ENCODE results near the gene KHDC3L. TPM values are rescaled to one million over a fixed set of nuclear protein-coding genes. Genes with fewer than 3 reads are reported as not detected.

The KHDC3L gene, protein sequence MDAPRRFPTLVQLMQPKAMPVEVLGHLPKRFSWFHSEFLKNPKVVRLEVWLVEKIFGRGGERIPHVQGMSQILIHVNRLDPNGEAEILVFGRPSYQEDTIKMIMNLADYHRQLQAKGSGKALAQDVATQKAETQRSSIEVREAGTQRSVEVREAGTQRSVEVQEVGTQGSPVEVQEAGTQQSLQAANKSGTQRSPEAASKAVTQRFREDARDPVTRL
- polyA plus RNA-seq (not detected in 3 replicates), polyA minus RNA-seq (not detected in 3 replicates)
- polyA plus RNA-seq (2011; ENCODE audit: low read depth) = not detected
- not detected in 2 replicates for polyA plus RNA-seq (2011; cell fraction: cytosol; rRNA removed)
- polyA plus RNA-seq (2011; cell fraction: nucleus; rRNA removed) = not detected in 2 replicates
- not detected in 2 replicates for polyA plus RNA-seq (2012; ENCODE audit: low replicate concordance)
- polyA minus RNA-seq (2011; cell fraction: cytosol; rRNA and poly(A)+ RNA removed) = not detected
- not detected in 2 replicates for polyA minus RNA-seq (2011; cell fraction: nucleus; rRNA and poly(A)+ RNA removed)

DNA sequence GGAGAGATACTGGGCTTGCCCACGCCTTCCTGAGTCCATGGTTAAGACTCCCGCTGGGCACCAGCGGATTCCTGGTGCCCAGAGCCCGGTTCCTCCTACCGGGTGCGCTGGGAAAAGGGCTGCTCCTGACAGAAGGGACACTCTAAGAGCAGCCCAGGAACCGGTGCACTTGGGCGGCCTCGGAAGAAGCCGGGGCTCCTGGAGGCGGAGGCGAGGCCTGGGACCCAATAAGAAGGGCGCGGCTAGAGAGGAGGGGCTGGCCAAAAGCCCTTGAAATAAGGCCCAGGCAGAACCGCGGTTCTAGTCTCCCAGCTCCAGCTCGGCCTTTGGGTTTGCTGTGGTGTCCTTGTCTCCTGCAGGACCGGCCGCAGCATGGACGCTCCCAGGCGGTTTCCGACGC is at the start of gene KHDC3L:
TSS of gene KHDC3L (plus strand) at position 301 of the 400 bp plus-strand sequence. CDS start at position 373, 72 bp downstream.
- Histone ChIP-seq H3K36me3 (ENCODE audit: control insufficient read depth in 2 of 2, extremely low read depth in 1 of 2, insufficient read depth in 2 of 2, low read length in 2 of 2) (no peaks in the 10 kb centered on the region), H2AFZ (ENCODE audit: control insufficient read depth, low read length) (no peak within 1 kb of the TSS), H3K4me2 (ENCODE audit: control insufficient read depth, extremely low read depth, insufficient read depth, low read depth, low read length) (no peak within 1 kb of the TSS), H3K4me3 (ENCODE audit: control insufficient read depth in 2 of 3, extremely low read depth in 1 of 3, insufficient read depth in 2 of 3, low read depth in 1 of 3, low read length in 3 of 3) (no peak within 1 kb of the TSS), H3K9ac (ENCODE audit: control insufficient read depth, extremely low read depth, insufficient read depth, low read length) (no peak within 1 kb of the TSS), H3K79me2 (ENCODE audit: control insufficient read depth, insufficient read depth, low read length) (no peaks in the 10 kb centered on the region), H3K27ac (ENCODE audit: control insufficient read depth, insufficient read depth, low read length) (no peak within 1 kb of the TSS), H3K9me1 (ENCODE audit: control insufficient read depth, extremely low read depth, insufficient read depth, low read length) (no peaks in the 10 kb centered on the region), H3K4me1 (ENCODE audit: control insufficient read depth, extremely low read depth, insufficient read depth, low read length) (no peaks in the 10 kb centered on the region), H3K27me3 (ENCODE audit: control insufficient read depth, extremely low read depth, insufficient read depth, low read length) (no peaks in the 10 kb centered on the region), H4K20me1 (ENCODE audit: control insufficient read depth, extremely low read depth, insufficient read depth, low read length) (no peaks in the 10 kb centered on the region), H3K9me3 (ENCODE audit: control insufficient read depth, low read depth, low read length) (no peaks in the 10 kb centered on the region)
- FAIRE-seq (no peak), DNase-seq (ENCODE audit: low read depth, low spot score) (no peak)
- TF ChIP-seq, protein P1, sequence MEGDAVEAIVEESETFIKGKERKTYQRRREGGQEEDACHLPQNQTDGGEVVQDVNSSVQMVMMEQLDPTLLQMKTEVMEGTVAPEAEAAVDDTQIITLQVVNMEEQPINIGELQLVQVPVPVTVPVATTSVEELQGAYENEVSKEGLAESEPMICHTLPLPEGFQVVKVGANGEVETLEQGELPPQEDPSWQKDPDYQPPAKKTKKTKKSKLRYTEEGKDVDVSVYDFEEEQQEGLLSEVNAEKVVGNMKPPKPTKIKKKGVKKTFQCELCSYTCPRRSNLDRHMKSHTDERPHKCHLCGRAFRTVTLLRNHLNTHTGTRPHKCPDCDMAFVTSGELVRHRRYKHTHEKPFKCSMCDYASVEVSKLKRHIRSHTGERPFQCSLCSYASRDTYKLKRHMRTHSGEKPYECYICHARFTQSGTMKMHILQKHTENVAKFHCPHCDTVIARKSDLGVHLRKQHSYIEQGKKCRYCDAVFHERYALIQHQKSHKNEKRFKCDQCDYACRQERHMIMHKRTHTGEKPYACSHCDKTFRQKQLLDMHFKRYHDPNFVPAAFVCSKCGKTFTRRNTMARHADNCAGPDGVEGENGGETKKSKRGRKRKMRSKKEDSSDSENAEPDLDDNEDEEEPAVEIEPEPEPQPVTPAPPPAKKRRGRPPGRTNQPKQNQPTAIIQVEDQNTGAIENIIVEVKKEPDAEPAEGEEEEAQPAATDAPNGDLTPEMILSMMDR (optimal IDR thresholded peaks at IDR 0.05 in 1 of 3, IDR thresholded peaks at IDR 0.05 in 1 of 3, conservative IDR thresholded peaks at IDR 0.05 in 1 of 3; ENCODE audit: extremely low read depth in 1 of 3, insufficient read depth in 2 of 3, low read length in 3 of 3) = no peak
- TF ChIP-seq EZH2 (IDR thresholded peaks at IDR 0.05; ENCODE audit: low read length) = no peak
- dilution Hi-C loops (cut with MboI; ENCODE audit: extremely low pct_ligation_motif_present, low sequenced_read_pairs) = no loop called here

DNA sequence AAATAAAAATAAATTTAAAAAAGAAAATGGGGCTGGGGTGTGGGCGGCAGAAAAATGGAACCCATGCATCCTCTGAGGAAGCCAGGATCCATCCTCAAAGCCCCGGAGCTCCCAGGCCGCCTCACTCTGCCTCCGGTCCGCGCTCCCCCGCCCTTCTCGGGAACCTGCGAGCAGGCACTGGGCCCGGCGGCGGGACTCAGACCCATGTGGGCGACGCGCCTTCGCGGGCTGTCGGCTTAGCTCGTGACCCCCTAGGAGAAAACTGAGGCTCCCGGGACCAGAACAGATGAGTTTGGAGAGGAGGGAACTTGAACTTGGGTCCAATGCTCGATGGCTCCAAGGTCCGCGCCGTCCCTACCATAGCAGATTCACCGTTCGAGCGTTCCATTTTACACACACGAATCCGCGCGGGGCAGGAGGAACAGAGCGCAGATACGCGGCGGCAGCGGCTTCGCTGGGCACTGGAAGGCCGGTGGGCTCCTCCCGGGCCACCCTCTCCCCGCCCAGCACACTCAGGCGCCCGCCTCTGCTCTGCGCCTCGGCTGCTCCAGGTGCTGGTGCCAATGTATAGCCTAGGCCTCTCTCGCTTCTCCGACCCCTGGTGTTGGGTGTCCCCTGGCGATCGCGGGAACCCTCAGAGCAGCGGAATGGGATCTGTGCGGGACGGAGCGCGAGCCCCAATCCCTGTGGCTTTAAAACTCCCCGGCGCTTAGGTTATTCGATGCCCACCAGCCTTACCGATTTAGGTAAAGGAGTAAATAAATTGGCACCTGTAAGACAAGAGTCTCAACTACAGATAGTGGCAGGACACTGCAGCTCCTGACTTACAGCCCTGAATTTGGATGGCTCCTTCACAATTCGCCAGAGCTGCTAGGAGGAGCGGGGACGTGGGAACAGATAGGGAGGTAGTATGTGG is 47.6 kb upstream of the KHDC3L start:
- dilution Hi-C loops (cut with MboI; ENCODE audit: extremely low pct_ligation_motif_present, low sequenced_read_pairs) = no loop called here
- H3K9ac ChIP-seq (ENCODE audit: control insufficient read depth, extremely low read depth, insufficient read depth, low read length) = no peak overlapping the region
- H3K4me2 ChIP-seq (ENCODE audit: control insufficient read depth, extremely low read depth, insufficient read depth, low read depth, low read length) = peak overlapping the region; percentile 48
- H3K79me2 ChIP-seq (ENCODE audit: control insufficient read depth, insufficient read depth, low read length) = no peaks in the 10 kb centered on the region
- no peak overlapping the region for H3K27ac ChIP-seq (ENCODE audit: control insufficient read depth, insufficient read depth, low read length)
- peaks cover 27% of the 10 kb centered on the region for H3K27me3 ChIP-seq (ENCODE audit: control insufficient read depth, extremely low read depth, insufficient read depth, low read length)
- H2AFZ ChIP-seq (ENCODE audit: control insufficient read depth, low read length) = peak overlapping the region; percentile 37
- no peak for FAIRE-seq
- TF ChIP-seq, protein P1 (optimal IDR thresholded peaks at IDR 0.05 in 1 of 3, IDR thresholded peaks at IDR 0.05 in 1 of 3, conservative IDR thresholded peaks at IDR 0.05 in 1 of 3; ENCODE audit: extremely low read depth in 1 of 3, insufficient read depth in 2 of 3, low read length in 3 of 3) = no peak
- TF ChIP-seq EZH2 (IDR thresholded peaks at IDR 0.05; ENCODE audit: low read length) = peak; percentile 72
- H3K9me3 ChIP-seq (ENCODE audit: control insufficient read depth, low read depth, low read length) = no peaks in the 10 kb centered on the region
- no peaks in the 10 kb centered on the region for H4K20me1 ChIP-seq (ENCODE audit: control insufficient read depth, extremely low read depth, insufficient read depth, low read length)
- H3K9me1 ChIP-seq (ENCODE audit: control insufficient read depth, extremely low read depth, insufficient read depth, low read length) = no peaks in the 10 kb centered on the region
- H3K36me3 ChIP-seq (ENCODE audit: control insufficient read depth in 2 of 2, extremely low read depth in 1 of 2, insufficient read depth in 2 of 2, low read length in 2 of 2) = no peaks in the 10 kb centered on the region
- no peak for DNase-seq (ENCODE audit: low read depth, low spot score)
- H3K4me3 ChIP-seq (ENCODE audit: control insufficient read depth in 2 of 3, extremely low read depth in 1 of 3, insufficient read depth in 2 of 3, low read depth in 1 of 3, low read length in 3 of 3) = peak overlapping the region in 1 of 3 experiments; percentile 34
- peaks cover 4% of the 10 kb centered on the region for H3K4me1 ChIP-seq (ENCODE audit: control insufficient read depth, extremely low read depth, insufficient read depth, low read length)

All from keratinocyte (primary cell).